HEK293T (cell line): ENCODE results near the gene PYY.

Experiments used
- ARNT ChIP-seq: fragments of 450-650 bp; IDR thresholded peaks from 2 replicates; pipeline ENCODE4 v1.6.1; 2017; ENCODE audit warnings: mild to moderate bottlenecking
- ELF4 ChIP-seq: fragments of 450-650 bp; IDR thresholded peaks from 2 replicates; pipeline ENCODE4 v1.6.1; 2017; ENCODE audit warnings: antibody characterized with exemption
- FOXK2 ChIP-seq: fragments of 450-650 bp; IDR thresholded peaks from 2 replicates; pipeline ENCODE4 v1.6.1; 2016; ENCODE audit warnings: mild to moderate bottlenecking
- FOXM1 ChIP-seq: fragments of 450-650 bp; IDR thresholded peaks from 2 replicates; pipeline ENCODE4 v1.6.1; 2017; ENCODE audit warnings: mild to moderate bottlenecking, borderline replicate concordance
- HDGF ChIP-seq: fragments of 450-650 bp; IDR thresholded peaks from 2 replicates; pipeline ENCODE4 v1.6.1; 2017; ENCODE audit warnings: antibody characterized with exemption, borderline replicate concordance
- L3MBTL2 ChIP-seq: fragments of 450-650 bp; conservative IDR thresholded peaks from 2 replicates; pipeline ENCODE4 v1.6.1; 2016; ENCODE audit warnings: mild to moderate bottlenecking
- PKNOX1 ChIP-seq: fragments of 450-650 bp; IDR thresholded peaks from 2 replicates; pipeline ENCODE4 v1.6.1; 2016
- SP1 ChIP-seq: fragments of 450-650 bp; IDR thresholded peaks from 2 replicates; pipeline ENCODE4 v1.6.1; 2017
- SUZ12 ChIP-seq: fragments of 450-650 bp; IDR thresholded peaks from 2 replicates; pipeline ENCODE4 v1.6.1; 2016; ENCODE audit warnings: mild to moderate bottlenecking
- TARDBP ChIP-seq: fragments of 450-650 bp; IDR thresholded peaks from 2 replicates; pipeline ENCODE4 v1.6.1; 2016
- ZNF384 ChIP-seq: fragments of 450-650 bp; IDR thresholded peaks from 2 replicates; pipeline ENCODE4 v1.6.1; 2016

- TF ChIP-seq ARNT, result no peak
- no peak for TF ChIP-seq SP1
- no peak for TF ChIP-seq FOXK2
- TF ChIP-seq L3MBTL2, result no peak
- TF ChIP-seq TARDBP, result no peak
- no peak for TF ChIP-seq SUZ12
- TF ChIP-seq ZNF384, result no peak
- no peak for TF ChIP-seq HDGF
- no peak for TF ChIP-seq FOXM1
- no peak for TF ChIP-seq ELF4
- TF ChIP-seq PKNOX1, result no peak
Measured at GRCh38 chr17:43928609-43929008, 25.1 kb downstream of the PYY start.
